Ascending aorta (tissue), 2 donors: Measurements from ENCODE around the gene FAM186B. TPM values are rescaled to one million over a fixed set of nuclear protein-coding genes. Genes with fewer than 3 reads are reported as not detected.

Source experiments
- DNase-seq, 2 donors: peaks; one replicate each; pipeline ENCODE4 v3.0.0-alpha.2; 2019; ENCODE audit warnings: low spot score in 2 of 2
- H3K27ac ChIP-seq, 2 donors: fragments of 200-600 bp; sonication (generic); one replicate each; pipeline ENCODE4 v1.5.1; 2016 to 2017; ENCODE audit warnings: mild to moderate bottlenecking in 1 of 2
- H3K27me3 ChIP-seq: fragments of 200-600 bp; sonication (generic); one replicate; pipeline ENCODE4 v1.5.1; 2017
- H3K36me3 ChIP-seq, 2 donors: fragments of 200-600 bp; sonication (generic); one replicate each; pipeline ENCODE4 v1.5.1; 2016
- H3K4me1 ChIP-seq, 2 donors: fragments of 200-600 bp; sonication (generic); one replicate each; pipeline ENCODE4 v1.5.1; 2016 to 2017; ENCODE audit warnings: mild to moderate bottlenecking in 1 of 2
- H3K4me3 ChIP-seq, 2 donors: fragments of 200-600 bp; sonication (generic); one replicate each; pipeline ENCODE4 v1.5.1; 2016 to 2017; ENCODE audit warnings: mild to moderate bottlenecking in 1 of 2
- H3K9me3 ChIP-seq, 2 donors: fragments of 200-600 bp; sonication (generic); one replicate each; pipeline ENCODE4 v1.5.1; 2016
- CTCF ChIP-seq, 3 experiments: fragments of 200-600 bp in 2 of 3; fragments of 450-650 bp in 1 of 3; sonication (generic) in 2 of 3; IDR thresholded peaks; one replicate each; pipeline ENCODE4 v1.5.1; 2016 to 2019; ENCODE audit warnings: antibody characterized with exemption in 3 of 3, mild to moderate bottlenecking in 1 of 3, moderate library complexity in 1 of 3
- intact Hi-C: fragments of 100-400 bp; cut with DNase I; formaldehyde crosslinking; loops from one replicate; pipeline ENCODE4 v1.15.1; 2023
- total RNA-seq: library from RNA; depleted of rRNA; stranded (reverse); fragments of >200 nt; gene quantifications from one replicate; pipeline ENCODE4 v1.1.0, GENCODE V29; 2016

Gene FAM186B
- total RNA-seq, 1 donor from 2014 or later: not detected

- Histone ChIP-seq H3K4me1 (no peaks in the 10 kb centered on the region), H3K36me3 (peaks cover 13 to 51% of the 10 kb centered on the region in 2 donors), H3K27ac (no peak overlapping the region), H3K27me3 (no peaks in the 10 kb centered on the region), H3K4me3 (no peak overlapping the region), H3K9me3 (no peaks in the 10 kb centered on the region)
- no peak for TF ChIP-seq CTCF (IDR thresholded peaks at IDR 0.05)
- no peak for DNase-seq
- intact Hi-C loops: no loop called here
These were observed 28.4 kb upstream of the FAM186B start for GRCh38 chr12:49633703-49634345.

GRCh38 chr12:49632986-49633702 lies 27.7 kb upstream of the FAM186B start:
- no peak for DNase-seq
- Histone ChIP-seq H3K27me3 (no peaks in the 10 kb centered on the region), H3K9me3 (no peaks in the 10 kb centered on the region), H3K36me3 (peaks cover 13 to 47% of the 10 kb centered on the region in 2 donors), H3K4me3 (no peak overlapping the region), H3K4me1 (no peaks in the 10 kb centered on the region), H3K27ac (no peak overlapping the region)
- intact Hi-C loops: no loop called here
- TF ChIP-seq CTCF (IDR thresholded peaks at IDR 0.05): no peak

DNA sequence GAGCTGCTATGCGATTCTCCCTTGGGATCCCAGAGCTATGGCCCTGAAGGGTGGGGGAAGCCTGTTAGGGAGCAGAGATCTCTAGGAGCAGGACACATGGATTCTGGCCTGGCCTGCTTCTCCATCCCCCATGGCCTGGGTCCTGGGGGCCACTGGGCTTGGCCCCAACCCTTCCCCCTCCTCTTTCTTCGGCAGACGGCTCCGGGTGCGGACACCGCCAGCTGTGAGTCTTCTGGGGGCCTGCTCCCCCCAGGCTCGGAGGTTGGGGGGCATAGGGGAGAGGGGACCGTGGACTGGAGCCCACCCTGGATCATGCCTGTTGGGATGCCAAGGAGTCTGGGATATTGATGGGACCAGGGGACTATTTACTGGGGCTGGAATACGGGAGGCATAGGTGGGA lies 27.0 kb upstream of the FAM186B start:
- Histone ChIP-seq H3K36me3 (peaks cover 13 to 40% of the 10 kb centered on the region in 2 donors), H3K4me1 (no peaks in the 10 kb centered on the region), H3K4me3 (no peak overlapping the region), H3K27ac (no peak overlapping the region), H3K9me3 (no peaks in the 10 kb centered on the region), H3K27me3 (no peaks in the 10 kb centered on the region)
- TF ChIP-seq CTCF (IDR thresholded peaks at IDR 0.05): no peak
- intact Hi-C loops: no loop called here
- DNase-seq: no peak

DNA sequence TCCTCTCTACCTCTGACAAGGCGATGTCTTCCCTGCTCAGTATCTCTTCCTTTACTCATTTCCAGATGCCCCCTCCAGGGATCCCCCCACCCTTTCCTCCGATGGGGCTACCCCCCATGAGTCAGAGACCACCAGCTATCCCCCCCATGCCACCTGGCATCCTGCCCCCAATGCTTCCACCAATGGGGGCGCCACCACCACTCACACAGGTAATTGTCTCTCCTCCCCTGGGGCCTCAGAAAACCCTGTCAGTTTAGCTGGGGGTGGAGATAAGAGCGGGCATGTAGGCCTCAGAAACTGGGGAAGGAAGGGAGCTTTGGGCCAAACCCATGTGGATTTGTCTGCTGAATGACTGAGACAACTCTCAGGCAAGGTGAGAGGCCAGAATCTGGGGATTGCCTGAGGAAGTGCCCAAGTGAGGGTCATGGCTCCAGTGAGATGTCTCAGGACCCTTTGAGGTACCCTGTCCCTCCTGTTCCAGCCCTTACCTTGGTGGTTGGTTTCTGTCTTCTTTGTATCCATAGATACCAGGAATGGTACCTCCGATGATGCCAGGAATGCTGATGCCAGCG lies 26.0 kb upstream of the FAM186B start:
- intact Hi-C loops: no loop called here
- TF ChIP-seq CTCF (IDR thresholded peaks at IDR 0.05): no peak

GRCh38 chr12:49627752-49628360 lies 22.4 kb upstream of the FAM186B start:
- intact Hi-C loops: loop anchor here (10.0 kb wide), 1 partner anchor 777 kb away; the partner anchor contains the start of gene LARP4
- Histone ChIP-seq H3K36me3 (peaks cover 0 to 16% of the 10 kb centered on the region in 2 donors), H3K4me3 (no peak overlapping the region), H3K4me1 (no peaks in the 10 kb centered on the region), H3K9me3 (no peaks in the 10 kb centered on the region), H3K27me3 (no peaks in the 10 kb centered on the region), H3K27ac (peak overlapping the region; percentile 18 to 50)
- no peak for DNase-seq
- TF ChIP-seq CTCF (IDR thresholded peaks at IDR 0.05): no peak

More for the DNA sequence above, 26.0 kb upstream of the FAM186B start:
- Histone ChIP-seq H3K9me3 (no peaks in the 10 kb centered on the region), H3K4me3 (no peak overlapping the region), H3K4me1 (no peaks in the 10 kb centered on the region), H3K27me3 (no peaks in the 10 kb centered on the region), H3K36me3 (peaks cover 12 to 37% of the 10 kb centered on the region in 2 donors), H3K27ac (no peak overlapping the region)
- DNase-seq: no peak
